ENCODE data around the gene PARP14.

DNA sequence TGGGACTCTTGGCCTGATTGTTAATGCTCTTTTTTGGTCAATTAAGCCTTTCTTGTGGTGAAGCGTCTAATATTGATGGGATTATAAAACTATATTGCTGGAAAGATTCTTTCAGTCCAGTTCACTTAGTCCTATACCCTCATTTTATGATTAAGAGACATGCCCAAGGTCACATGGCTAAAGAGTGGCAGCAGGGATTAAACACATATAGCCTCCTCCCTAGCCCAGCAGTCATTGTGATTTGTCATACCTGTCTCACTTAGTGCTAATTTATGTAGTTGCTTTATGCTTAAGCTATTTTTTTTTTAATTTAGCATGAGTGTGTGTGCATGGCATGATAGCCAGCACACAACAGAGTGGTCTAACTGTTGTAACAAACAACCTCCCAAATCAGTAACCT, 9.5 kb downstream of the PARP14 start:
- TF ChIP-seq CHD4 (IDR thresholded peaks at IDR 0.05; ENCODE audit: borderline replicate concordance) = no peak
- TF ChIP-seq, protein P1, sequence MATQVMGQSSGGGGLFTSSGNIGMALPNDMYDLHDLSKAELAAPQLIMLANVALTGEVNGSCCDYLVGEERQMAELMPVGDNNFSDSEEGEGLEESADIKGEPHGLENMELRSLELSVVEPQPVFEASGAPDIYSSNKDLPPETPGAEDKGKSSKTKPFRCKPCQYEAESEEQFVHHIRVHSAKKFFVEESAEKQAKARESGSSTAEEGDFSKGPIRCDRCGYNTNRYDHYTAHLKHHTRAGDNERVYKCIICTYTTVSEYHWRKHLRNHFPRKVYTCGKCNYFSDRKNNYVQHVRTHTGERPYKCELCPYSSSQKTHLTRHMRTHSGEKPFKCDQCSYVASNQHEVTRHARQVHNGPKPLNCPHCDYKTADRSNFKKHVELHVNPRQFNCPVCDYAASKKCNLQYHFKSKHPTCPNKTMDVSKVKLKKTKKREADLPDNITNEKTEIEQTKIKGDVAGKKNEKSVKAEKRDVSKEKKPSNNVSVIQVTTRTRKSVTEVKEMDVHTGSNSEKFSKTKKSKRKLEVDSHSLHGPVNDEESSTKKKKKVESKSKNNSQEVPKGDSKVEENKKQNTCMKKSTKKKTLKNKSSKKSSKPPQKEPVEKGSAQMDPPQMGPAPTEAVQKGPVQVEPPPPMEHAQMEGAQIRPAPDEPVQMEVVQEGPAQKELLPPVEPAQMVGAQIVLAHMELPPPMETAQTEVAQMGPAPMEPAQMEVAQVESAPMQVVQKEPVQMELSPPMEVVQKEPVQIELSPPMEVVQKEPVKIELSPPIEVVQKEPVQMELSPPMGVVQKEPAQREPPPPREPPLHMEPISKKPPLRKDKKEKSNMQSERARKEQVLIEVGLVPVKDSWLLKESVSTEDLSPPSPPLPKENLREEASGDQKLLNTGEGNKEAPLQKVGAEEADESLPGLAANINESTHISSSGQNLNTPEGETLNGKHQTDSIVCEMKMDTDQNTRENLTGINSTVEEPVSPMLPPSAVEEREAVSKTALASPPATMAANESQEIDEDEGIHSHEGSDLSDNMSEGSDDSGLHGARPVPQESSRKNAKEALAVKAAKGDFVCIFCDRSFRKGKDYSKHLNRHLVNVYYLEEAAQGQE (IDR thresholded peaks at IDR 0.05) = no peak
- TF ChIP-seq, protein P2, sequence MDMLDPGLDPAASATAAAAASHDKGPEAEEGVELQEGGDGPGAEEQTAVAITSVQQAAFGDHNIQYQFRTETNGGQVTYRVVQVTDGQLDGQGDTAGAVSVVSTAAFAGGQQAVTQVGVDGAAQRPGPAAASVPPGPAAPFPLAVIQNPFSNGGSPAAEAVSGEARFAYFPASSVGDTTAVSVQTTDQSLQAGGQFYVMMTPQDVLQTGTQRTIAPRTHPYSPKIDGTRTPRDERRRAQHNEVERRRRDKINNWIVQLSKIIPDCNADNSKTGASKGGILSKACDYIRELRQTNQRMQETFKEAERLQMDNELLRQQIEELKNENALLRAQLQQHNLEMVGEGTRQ (IDR thresholded peaks at IDR 0.05) = no peak
- TF ChIP-seq, protein P3, sequence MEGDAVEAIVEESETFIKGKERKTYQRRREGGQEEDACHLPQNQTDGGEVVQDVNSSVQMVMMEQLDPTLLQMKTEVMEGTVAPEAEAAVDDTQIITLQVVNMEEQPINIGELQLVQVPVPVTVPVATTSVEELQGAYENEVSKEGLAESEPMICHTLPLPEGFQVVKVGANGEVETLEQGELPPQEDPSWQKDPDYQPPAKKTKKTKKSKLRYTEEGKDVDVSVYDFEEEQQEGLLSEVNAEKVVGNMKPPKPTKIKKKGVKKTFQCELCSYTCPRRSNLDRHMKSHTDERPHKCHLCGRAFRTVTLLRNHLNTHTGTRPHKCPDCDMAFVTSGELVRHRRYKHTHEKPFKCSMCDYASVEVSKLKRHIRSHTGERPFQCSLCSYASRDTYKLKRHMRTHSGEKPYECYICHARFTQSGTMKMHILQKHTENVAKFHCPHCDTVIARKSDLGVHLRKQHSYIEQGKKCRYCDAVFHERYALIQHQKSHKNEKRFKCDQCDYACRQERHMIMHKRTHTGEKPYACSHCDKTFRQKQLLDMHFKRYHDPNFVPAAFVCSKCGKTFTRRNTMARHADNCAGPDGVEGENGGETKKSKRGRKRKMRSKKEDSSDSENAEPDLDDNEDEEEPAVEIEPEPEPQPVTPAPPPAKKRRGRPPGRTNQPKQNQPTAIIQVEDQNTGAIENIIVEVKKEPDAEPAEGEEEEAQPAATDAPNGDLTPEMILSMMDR (IDR thresholded peaks at IDR 0.05) = no peak
- TF ChIP-seq POLR2A (IDR thresholded peaks at IDR 0.05; ENCODE audit: low read length) = no peak
- TF ChIP-seq NFE2L2 (conservative IDR thresholded peaks at IDR 0.05; ENCODE audit: low read length) = no peak
- no peak for TF ChIP-seq MAFK (IDR thresholded peaks at IDR 0.05; ENCODE audit: partially characterized antibody)
- no peak for TF ChIP-seq HDAC2 (IDR thresholded peaks at IDR 0.05)
- no peak for TF ChIP-seq CHD2 (IDR thresholded peaks at IDR 0.05; ENCODE audit: low read length, partially characterized antibody)
- no peak for TF ChIP-seq MYC (IDR thresholded peaks at IDR 0.05; ENCODE audit: borderline replicate concordance, low read length)
- TF ChIP-seq POLR2AphosphoS2 (conservative IDR thresholded peaks at IDR 0.05; ENCODE audit: low read length) = no peak
- TF ChIP-seq CBX2 (IDR thresholded peaks at IDR 0.05; ENCODE audit: borderline replicate concordance, low read depth) = no peak
- TF ChIP-seq, protein P4, sequence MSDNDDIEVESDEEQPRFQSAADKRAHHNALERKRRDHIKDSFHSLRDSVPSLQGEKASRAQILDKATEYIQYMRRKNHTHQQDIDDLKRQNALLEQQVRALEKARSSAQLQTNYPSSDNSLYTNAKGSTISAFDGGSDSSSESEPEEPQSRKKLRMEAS (IDR thresholded peaks at IDR 0.05) = no peak
- TF ChIP-seq RAD21 (conservative IDR thresholded peaks at IDR 0.05 in 1 of 2, IDR thresholded peaks at IDR 0.05 in 1 of 2) = no peak
